K562 (cell line): ENCODE data around the gene SYPL2. TPM values are rescaled to one million over a fixed set of nuclear protein-coding genes. Genes with fewer than 3 reads are reported as not detected.
A peak's percentile ranks its signal among the peaks of the same experiment; 100 is the strongest.

Source experiments
- CEBPG ChIP-seq, 3 experiments: fragments of 200-800 bp in 1 of 3; sonication (Bioruptor generic) in 1 of 3; sonication (generic) in 1 of 3; formaldehyde crosslinking in 1 of 3; IDR thresholded peaks in 2 of 3; conservative IDR thresholded peaks in 1 of 3; 2 replicates each; pipeline versions ENCODE4 v1.6.1 to v1.8.0; 2016 to 2022; ENCODE audit warnings: missing compliant biosample characterization in 2 of 3, missing genetic modification characterization in 2 of 3, mild to moderate bottlenecking in 1 of 3, missing genetic modification reagents in 1 of 3
- CTCFL ChIP-seq: IDR thresholded peaks from 2 replicates; pipeline ENCODE4 v1.6.1; 2011; ENCODE audit warnings: borderline replicate concordance, low read depth, mild to moderate bottlenecking, moderate library complexity, low read length; ENCODE audit not compliant: insufficient read depth, poor library complexity, severe bottlenecking
- EHMT2 ChIP-seq: fragments of 450-650 bp; IDR thresholded peaks from 2 replicates; pipeline ENCODE4 v1.6.1; 2018; ENCODE audit warnings: antibody characterized with exemption
- GABPA ChIP-seq: fragments of 200-800 bp; sonication (Bioruptor generic); conservative IDR thresholded peaks from 2 replicates; pipeline ENCODE4 v1.6.1; 2016; ENCODE audit warnings: low read depth, missing genetic modification characterization, missing compliant biosample characterization
- GTF2E2 ChIP-seq: fragments of 200-800 bp; sonication (Bioruptor generic); IDR thresholded peaks from 2 replicates; pipeline ENCODE4 v1.6.1; 2016; ENCODE audit warnings: missing genetic modification characterization, missing compliant biosample characterization
- HDAC2 ChIP-seq: fragments of 450-650 bp; IDR thresholded peaks from 2 replicates; pipeline ENCODE4 v1.6.1; 2016; ENCODE audit warnings: mild to moderate bottlenecking
- MLLT1 ChIP-seq, 2 experiments: fragments of 450-650 bp; IDR thresholded peaks; 2 replicates each; pipeline ENCODE4 v1.6.1; 2016
- SIN3B ChIP-seq: fragments of 450-650 bp; IDR thresholded peaks from 2 replicates; pipeline ENCODE4 v1.6.1; 2017; ENCODE audit warnings: low read depth, mild to moderate bottlenecking, moderate library complexity
- TEAD1 ChIP-seq, 2 experiments: fragments of 450-650 bp in 1 of 2; sonication (generic) in 1 of 2; formaldehyde crosslinking; IDR thresholded peaks; 2 replicates each; pipeline versions ENCODE4 v1.4.0 to v1.8.0; 2020 to 2022; ENCODE audit warnings: mild to moderate bottlenecking in 2 of 2, missing genetic modification reagents in 1 of 2
- ZBTB9 ChIP-seq: fragments of 450-650 bp; formaldehyde crosslinking; IDR thresholded peaks from 2 replicates; pipeline ENCODE4 v1.4.0; 2020; ENCODE audit warnings: mild to moderate bottlenecking, moderate library complexity
- ZNF263 ChIP-seq: sonication (generic); formaldehyde crosslinking; IDR thresholded peaks from 2 replicates; pipeline ENCODE4 v1.8.0; 2022; ENCODE audit warnings: mild to moderate bottlenecking, missing genetic modification reagents, borderline replicate concordance
- polyA plus RNA-seq, 8 experiments: library from polyadenylated mRNA; depleted of rRNA in 4 of 8; stranded (reverse) in 5 of 8; unstranded in 3 of 8; fragments of >200 nt; fragmentation: Nextera tagmentation in 2 of 8; fragmentation: Illumina TruSeq in 1 of 8; extraction: Ambion mirVana in 2 of 8; extraction: Trizol in 1 of 8; gene quantifications; 2 replicates each; pipeline versions ENCODE4 v1.2.1 to v1.2.3, GENCODE V29; 2011 to 2014; ENCODE audit warnings: inconsistent platforms in 1 of 8, missing spikeins in 1 of 8
- total RNA-seq, 7 experiments: library from RNA; depleted of rRNA in 6 of 7; stranded (reverse); fragments of >200 nt in 6 of 7; fragmentation: Illumina TruSeq in 2 of 7; extraction: Trizol in 2 of 7; gene quantifications; 2 replicates each; pipeline versions ENCODE4 v1.2.1 to v1.2.3, GENCODE V29; 2011 to 2021; ENCODE audit warnings: low replicate concordance in 1 of 7

The SYPL2 gene
- total and polyA plus RNA-seq, 9 of the 15 experiments (the other 6 are each of a cell fraction or from before 2014, with no cell fraction given) = 0.03 to 0.20 (median 0.07) TPM; not detected in 2

- TF ChIP-seq CTCFL (no peak), SIN3B (peak; percentile 90), CEBPG (CRISPR knock-in tag; IDR thresholded peaks at IDR 0.05) (0 out of 2 replicates have a peak, but pooled peaks have one; percentile 38), CEBPG (tag; conservative IDR thresholded peaks at IDR 0.05 in 1 of 2, IDR thresholded peaks at IDR 0.05 in 1 of 2) (no peak), EHMT2 (no peak; the same call in 1 of the 2 replicates), GABPA (peak; percentile 59), ZNF263 (CRISPR knock-in tag) (peak; percentile 69), TEAD1 (CRISPR knock-in tag; IDR thresholded peaks at IDR 0.05) (peak; percentile 75 to 94), GTF2E2 (tag) (peak; percentile 96), ZBTB9 (peak; percentile 78), HDAC2 (peak; percentile 94), MLLT1 (IDR thresholded peaks at IDR 0.05) (peak; percentile 87 to 99)
Observed at GRCh38 chr1:109483672-109484518, 17.5 kb downstream of the SYPL2 start, which contains the start of gene ATXN7L2 (continued).
